Fibroblast of lung (primary cell): ENCODE measurements around the gene RAB44. TPM values are rescaled to one million over a fixed set of nuclear protein-coding genes. Genes with fewer than 3 reads are reported as not detected.

Source experiments
- DNase-seq, 2 donors: peaks; one replicate each; pipeline versions ENCODE4 v3.0.0 to v3.0.0-alpha.2; 2010; ENCODE audit warnings: low read depth in 2 of 2
- H2AFZ ChIP-seq: 2 replicates; pipeline ENCODE4 v1.5.1; 2012; ENCODE audit warnings: low read length, control low read depth, inconsistent platforms
- H3K27ac ChIP-seq: 2 replicates; pipeline ENCODE4 v1.5.1; 2011; ENCODE audit warnings: low read length, control low read depth; ENCODE audit not compliant: insufficient read depth
- H3K27me3 ChIP-seq: 2 replicates; pipeline ENCODE4 v1.5.1; 2011; ENCODE audit warnings: mild to moderate bottlenecking, low read length; ENCODE audit not compliant: control insufficient read depth, insufficient read depth
- H3K36me3 ChIP-seq: 2 replicates; pipeline ENCODE4 v1.5.1; 2011; ENCODE audit warnings: low read length; ENCODE audit not compliant: control insufficient read depth, insufficient read depth
- H3K4me1 ChIP-seq: 2 replicates; pipeline ENCODE4 v1.5.1; 2011; ENCODE audit warnings: low read length; ENCODE audit not compliant: control insufficient read depth, insufficient read depth; ENCODE audit errors: extremely low read depth
- H3K4me2 ChIP-seq: 2 replicates; pipeline ENCODE4 v1.5.1; 2011; ENCODE audit warnings: low read length, control low read depth; ENCODE audit not compliant: insufficient read depth; ENCODE audit errors: extremely low read depth
- H3K4me3 ChIP-seq, 4 experiments: fragments of 200-600 bp in 1 of 4; sonication (generic) in 1 of 4; replicated peaks in 1 of 4; 2 replicates each; pipeline ENCODE4 v1.5.1; 2011 to 2016; ENCODE audit warnings: low read length in 4 of 4, low read depth in 3 of 4, mild to moderate bottlenecking in 3 of 4, control low read depth in 2 of 4, inconsistent platforms in 1 of 4, mixed read lengths in 1 of 4; ENCODE audit not compliant: insufficient read depth in 1 of 4; ENCODE audit errors: control extremely low read depth in 1 of 4
- H3K79me2 ChIP-seq: 2 replicates; pipeline ENCODE4 v1.5.1; 2012; ENCODE audit warnings: mild to moderate bottlenecking, low read length, inconsistent platforms; ENCODE audit not compliant: control insufficient read depth, insufficient read depth
- H3K9ac ChIP-seq: 2 replicates; pipeline ENCODE4 v1.5.1; 2011; ENCODE audit warnings: mild to moderate bottlenecking, low read length, control low read depth; ENCODE audit not compliant: insufficient read depth
- H3K9me3 ChIP-seq: 2 replicates; pipeline ENCODE4 v1.5.1; 2012; ENCODE audit warnings: low read depth, low read length; ENCODE audit not compliant: control insufficient read depth, insufficient read depth
- H4K20me1 ChIP-seq: 2 replicates; pipeline ENCODE4 v1.5.1; 2011; ENCODE audit warnings: low read length; ENCODE audit not compliant: control insufficient read depth, insufficient read depth; ENCODE audit errors: extremely low read depth
- EZH2 ChIP-seq: IDR thresholded peaks from 2 replicates; pipeline ENCODE4 v1.5.1; 2012; ENCODE audit warnings: low read length, control low read depth, mild to moderate bottlenecking; ENCODE audit errors: missing control alignments
- polyA plus RNA-seq, 2 donors: library from polyadenylated mRNA; depleted of rRNA in 1 of 2; stranded (reverse) in 1 of 2; unstranded in 1 of 2; fragments of >200 nt; gene quantifications; 2 replicates each; pipeline ENCODE4 v1.2.1, GENCODE V29; 2011 to 2012; ENCODE audit warnings: missing spikeins in 1 of 2
- total RNA-seq: library from RNA; depleted of rRNA; stranded (reverse); fragments of >200 nt; gene quantifications from 2 replicates; pipeline ENCODE4 v1.2.1, GENCODE V29; 2014
- TF ChIP-seq, protein P1 (sequence below), 2 donors: IDR thresholded peaks in 1 of 2; conservative IDR thresholded peaks in 1 of 2; 1 replicate in 1 of 2; 2 replicates in 1 of 2; pipeline ENCODE4 v1.5.1; 2011 to 2012; ENCODE audit warnings: low read length in 2 of 2, control low read depth in 1 of 2, inconsistent platforms in 1 of 2, low read depth in 1 of 2, mild to moderate bottlenecking in 1 of 2

Gene RAB44
- total and polyA plus RNA-seq, 2 donors (not counting 1 experiment from before 2014, with no cell fraction given): under 0.01 TPM; not detected in 1

DNA sequence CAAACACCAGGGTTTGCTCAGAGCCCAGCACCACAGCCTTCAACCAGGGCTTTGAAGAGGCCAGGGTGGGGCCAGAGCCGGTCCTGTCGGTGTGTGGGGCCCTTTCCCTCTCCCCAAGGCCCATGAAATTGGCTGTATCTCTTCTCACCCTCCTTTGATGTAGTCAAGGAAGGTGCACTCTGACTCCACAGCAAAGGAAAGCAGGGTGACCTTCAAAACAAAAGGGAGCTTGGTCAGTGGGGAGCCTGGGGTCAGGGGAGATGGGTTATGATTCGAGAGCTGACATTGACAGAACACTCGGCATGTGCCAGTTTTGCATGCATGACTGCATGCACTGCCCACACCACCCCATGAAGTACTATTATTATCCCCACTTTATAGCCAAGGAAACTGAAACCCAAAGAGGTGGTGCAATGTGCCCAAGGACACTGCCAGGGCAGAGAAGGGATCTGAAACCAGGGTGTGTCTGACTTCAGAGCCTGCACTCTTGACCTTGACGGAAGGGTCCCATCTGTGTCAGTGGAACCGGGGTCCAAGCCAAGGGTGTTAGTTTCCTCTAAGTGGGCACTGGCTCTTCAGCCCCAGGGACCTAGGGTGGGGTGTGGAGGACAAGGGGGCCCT, 55.4 kb downstream of the RAB44 start:
- Histone ChIP-seq H3K36me3 (no peaks in the 10 kb centered on the region), H3K9ac (no peak overlapping the region), H3K4me1 (no peaks in the 10 kb centered on the region), H4K20me1 (no peaks in the 10 kb centered on the region), H2AFZ (no peak overlapping the region), H3K9me3 (no peaks in the 10 kb centered on the region), H3K79me2 (no peaks in the 10 kb centered on the region), H3K4me3 (no peak overlapping the region), H3K27ac (no peak overlapping the region), H3K27me3 (peaks cover 2% of the 10 kb centered on the region), H3K4me2 (no peak overlapping the region)
- no peak for DNase-seq
- TF ChIP-seq, protein P1, sequence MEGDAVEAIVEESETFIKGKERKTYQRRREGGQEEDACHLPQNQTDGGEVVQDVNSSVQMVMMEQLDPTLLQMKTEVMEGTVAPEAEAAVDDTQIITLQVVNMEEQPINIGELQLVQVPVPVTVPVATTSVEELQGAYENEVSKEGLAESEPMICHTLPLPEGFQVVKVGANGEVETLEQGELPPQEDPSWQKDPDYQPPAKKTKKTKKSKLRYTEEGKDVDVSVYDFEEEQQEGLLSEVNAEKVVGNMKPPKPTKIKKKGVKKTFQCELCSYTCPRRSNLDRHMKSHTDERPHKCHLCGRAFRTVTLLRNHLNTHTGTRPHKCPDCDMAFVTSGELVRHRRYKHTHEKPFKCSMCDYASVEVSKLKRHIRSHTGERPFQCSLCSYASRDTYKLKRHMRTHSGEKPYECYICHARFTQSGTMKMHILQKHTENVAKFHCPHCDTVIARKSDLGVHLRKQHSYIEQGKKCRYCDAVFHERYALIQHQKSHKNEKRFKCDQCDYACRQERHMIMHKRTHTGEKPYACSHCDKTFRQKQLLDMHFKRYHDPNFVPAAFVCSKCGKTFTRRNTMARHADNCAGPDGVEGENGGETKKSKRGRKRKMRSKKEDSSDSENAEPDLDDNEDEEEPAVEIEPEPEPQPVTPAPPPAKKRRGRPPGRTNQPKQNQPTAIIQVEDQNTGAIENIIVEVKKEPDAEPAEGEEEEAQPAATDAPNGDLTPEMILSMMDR (conservative IDR thresholded peaks at IDR 0.05 in 1 of 2, IDR thresholded peaks at IDR 0.05 in 1 of 2; ENCODE audit: low read depth in 1 of 2, low read length in 2 of 2): no peak
- no peak for TF ChIP-seq EZH2

DNA sequence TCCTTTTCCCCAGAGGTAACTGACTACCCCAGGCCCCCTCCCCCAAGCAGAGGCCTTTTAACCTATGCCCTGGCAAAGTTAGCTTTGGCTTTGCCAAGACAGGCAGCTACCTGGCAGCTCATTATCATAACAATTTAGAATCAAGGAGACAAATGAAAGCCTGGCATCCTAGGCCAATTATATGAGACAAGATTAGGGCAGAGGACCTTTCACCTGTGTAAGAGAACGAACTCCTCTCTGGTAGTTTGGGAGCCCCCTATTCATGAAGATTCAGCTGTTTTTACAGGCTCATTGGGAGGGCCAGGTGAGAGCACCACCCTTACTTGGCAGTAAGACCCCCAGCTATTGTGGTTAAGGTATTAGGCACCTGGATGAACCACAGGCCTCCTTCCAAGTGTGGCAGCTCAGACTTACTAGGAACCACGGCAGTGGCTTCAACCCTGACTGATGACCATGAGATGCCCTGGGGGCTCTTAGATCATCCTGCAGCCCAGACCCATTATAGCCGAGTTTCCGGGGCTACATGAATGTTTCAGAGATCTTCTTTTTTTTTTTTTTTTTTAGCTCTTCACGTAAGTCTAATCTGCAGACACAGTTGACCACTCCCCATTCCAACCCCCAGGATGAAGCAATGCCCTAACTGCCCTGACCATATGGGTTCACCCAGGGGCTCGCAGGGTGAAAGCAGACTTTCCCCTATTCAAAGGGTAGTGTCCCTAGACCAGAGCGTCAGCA, 56.2 kb downstream of the RAB44 start:
- Histone ChIP-seq H3K4me1 (no peaks in the 10 kb centered on the region), H3K27me3 (no peaks in the 10 kb centered on the region), H3K4me3 (no peak overlapping the region), H3K4me2 (no peak overlapping the region), H3K9me3 (no peaks in the 10 kb centered on the region), H3K9ac (no peak overlapping the region), H3K36me3 (no peaks in the 10 kb centered on the region), H2AFZ (no peak overlapping the region), H4K20me1 (no peaks in the 10 kb centered on the region), H3K27ac (no peak overlapping the region), H3K79me2 (no peaks in the 10 kb centered on the region)
- TF ChIP-seq, protein P1 (conservative IDR thresholded peaks at IDR 0.05 in 1 of 2, IDR thresholded peaks at IDR 0.05 in 1 of 2; ENCODE audit: low read depth in 1 of 2, low read length in 2 of 2): no peak
- no peak for TF ChIP-seq EZH2
- DNase-seq: no peak

DNA sequence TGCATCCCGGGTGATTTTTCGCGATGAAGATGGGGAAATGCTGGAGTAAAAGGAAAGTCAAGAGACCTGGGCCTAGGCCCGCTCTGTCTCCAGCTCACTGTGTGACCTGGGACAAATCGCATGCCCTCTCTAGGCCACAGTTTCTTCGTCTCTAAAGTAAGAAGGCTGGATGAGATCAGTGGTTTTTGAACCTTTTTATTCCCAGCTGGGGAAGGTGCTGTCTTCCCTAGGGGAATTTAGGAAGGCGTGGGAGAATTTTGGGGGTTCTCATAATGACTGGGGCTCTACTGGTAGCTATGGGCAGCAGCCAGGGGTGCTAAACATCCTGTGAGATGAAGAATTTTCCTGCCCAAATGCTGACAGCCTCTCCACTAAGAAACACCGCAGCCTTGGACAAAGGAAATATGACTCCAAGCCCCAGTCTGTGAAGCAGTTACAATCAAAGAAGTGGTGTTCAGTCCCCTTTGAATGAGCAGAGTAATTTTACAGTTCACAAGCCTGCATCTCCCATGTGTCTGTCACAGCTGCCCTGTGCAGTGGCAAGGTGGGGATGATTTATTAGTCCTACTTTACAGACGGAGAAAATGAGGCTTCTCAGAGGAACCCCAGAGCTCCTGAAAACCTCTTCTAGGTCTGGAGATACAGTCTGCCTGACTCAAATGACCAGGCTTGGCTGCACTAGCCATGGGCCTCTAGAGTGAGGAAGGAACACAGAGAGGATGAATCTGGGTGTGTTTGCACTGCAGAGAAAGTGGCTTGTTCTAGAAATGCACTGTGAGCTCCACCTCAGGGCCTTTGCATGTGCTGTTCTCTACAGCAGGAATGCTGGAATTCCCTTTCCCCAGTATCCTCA, 57.2 kb downstream of the RAB44 start:
- TF ChIP-seq EZH2: no peak
- TF ChIP-seq, protein P1 (conservative IDR thresholded peaks at IDR 0.05 in 1 of 2, IDR thresholded peaks at IDR 0.05 in 1 of 2; ENCODE audit: low read depth in 1 of 2, low read length in 2 of 2): no peak
- H3K4me2 ChIP-seq: no peak overlapping the region
- no peak overlapping the region for H3K27ac ChIP-seq
- no peaks in the 10 kb centered on the region for H4K20me1 ChIP-seq
- H3K9ac ChIP-seq: no peak overlapping the region
- H2AFZ ChIP-seq: no peak overlapping the region
- no peaks in the 10 kb centered on the region for H3K9me3 ChIP-seq
- DNase-seq: no peak
- no peaks in the 10 kb centered on the region for H3K27me3 ChIP-seq
- no peaks in the 10 kb centered on the region for H3K79me2 ChIP-seq
- no peak overlapping the region for H3K4me3 ChIP-seq
- H3K36me3 ChIP-seq: no peaks in the 10 kb centered on the region
- H3K4me1 ChIP-seq: no peaks in the 10 kb centered on the region
